PC-9 (cell line): ENCODE measurements around the gene LAMA3.

ENCODE experiments used
- EZH2 ChIP-seq: fragments of 200-600 bp; sonication (generic); IDR thresholded peaks from 2 replicates; pipeline ENCODE4 v1.8.0; 2017; ENCODE audit warnings: antibody characterized with exemption, low read depth
- TF ChIP-seq, protein P1 (sequence below): fragments of 200-600 bp; sonication (generic); conservative IDR thresholded peaks from 2 replicates; pipeline ENCODE4 v1.6.1; 2017; ENCODE audit warnings: mixed run types, antibody characterized with exemption, mild to moderate bottlenecking, moderate library complexity

DNA sequence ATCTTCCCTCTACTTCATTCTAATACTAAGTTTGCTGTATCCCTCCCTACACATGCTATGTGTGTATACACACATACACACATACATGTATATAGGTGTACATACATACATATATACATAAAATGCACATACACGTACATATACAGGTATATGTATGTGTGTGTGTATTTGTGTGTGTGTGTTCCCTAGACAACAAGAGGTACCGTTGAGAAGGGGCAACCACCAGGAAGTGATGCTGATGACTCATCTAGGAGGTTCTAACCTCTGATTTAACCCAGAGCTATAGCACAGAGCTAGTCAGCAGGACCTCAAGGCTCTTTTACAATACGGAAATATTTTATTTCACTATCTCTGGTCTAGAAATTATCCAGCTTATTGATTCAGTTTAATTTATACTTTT is 139.2 kb downstream of the LAMA3 start:
- TF ChIP-seq, protein P1, sequence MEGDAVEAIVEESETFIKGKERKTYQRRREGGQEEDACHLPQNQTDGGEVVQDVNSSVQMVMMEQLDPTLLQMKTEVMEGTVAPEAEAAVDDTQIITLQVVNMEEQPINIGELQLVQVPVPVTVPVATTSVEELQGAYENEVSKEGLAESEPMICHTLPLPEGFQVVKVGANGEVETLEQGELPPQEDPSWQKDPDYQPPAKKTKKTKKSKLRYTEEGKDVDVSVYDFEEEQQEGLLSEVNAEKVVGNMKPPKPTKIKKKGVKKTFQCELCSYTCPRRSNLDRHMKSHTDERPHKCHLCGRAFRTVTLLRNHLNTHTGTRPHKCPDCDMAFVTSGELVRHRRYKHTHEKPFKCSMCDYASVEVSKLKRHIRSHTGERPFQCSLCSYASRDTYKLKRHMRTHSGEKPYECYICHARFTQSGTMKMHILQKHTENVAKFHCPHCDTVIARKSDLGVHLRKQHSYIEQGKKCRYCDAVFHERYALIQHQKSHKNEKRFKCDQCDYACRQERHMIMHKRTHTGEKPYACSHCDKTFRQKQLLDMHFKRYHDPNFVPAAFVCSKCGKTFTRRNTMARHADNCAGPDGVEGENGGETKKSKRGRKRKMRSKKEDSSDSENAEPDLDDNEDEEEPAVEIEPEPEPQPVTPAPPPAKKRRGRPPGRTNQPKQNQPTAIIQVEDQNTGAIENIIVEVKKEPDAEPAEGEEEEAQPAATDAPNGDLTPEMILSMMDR = no peak
- no peak for TF ChIP-seq EZH2
